HepG2 (cell line): ENCODE measurements around the gene ACTR1B. TPM values are rescaled to one million over a fixed set of nuclear protein-coding genes. Genes with fewer than 3 reads are reported as not detected.

Source experiments
- ATAC-seq: fragments of 200-7000 bp; cut with Tn5 transposase; 3 replicates; pipeline ENCODE4 v1.9.1; 2020; ENCODE audit warnings: mild to moderate bottlenecking, moderate library complexity
- BruUV-seq: library from RNA; stranded (reverse); fragments of 400-500 nt; replicated peaks from 2 replicates; lab custom pipeline; 2021; lab: Mats Ljungman, UMichigan
- CTCF ChIA-PET: fragments of 300-600 bp; formaldehyde crosslinking; extraction: SDS; loops from one replicate; lab custom pipeline; 2021; ENCODE audit warnings: low total read pairs, inconsistent platforms, low intra/inter-chr PET ratio; lab: Yijun Ruan, JAX
- POLR2A ChIA-PET: fragments of 350-600 bp; sonication (Branson Sonifier 250); formaldehyde crosslinking; loops from one replicate; lab custom pipeline; 2020; ENCODE audit warnings: antibody characterized with exemption, inconsistent platforms; lab: Yijun Ruan, JAX
- DNase-seq: peaks from one replicate; pipeline ENCODE4 v3.0.0-alpha.2; 2015; ENCODE audit warnings: low spot score
- FAIRE-seq: peaks from 3 replicates; lab custom pipeline; 2011; peaks lifted over from hg19 to GRCh38; lab: Jason Lieb, UNC
- H2AFZ ChIP-seq: one replicate; pipeline ENCODE4 v1.6.1; 2011; ENCODE audit warnings: low read length, inconsistent platforms
- H3K27ac ChIP-seq: fragments of 300-600 bp; 3 replicates; pipeline ENCODE4 v1.8.0; 2011; ENCODE audit warnings: mixed run types, mild to moderate bottlenecking, mixed read lengths, low read length, inconsistent platforms; ENCODE audit not compliant: insufficient read depth; ENCODE audit errors: extremely low read length
- H3K27me3 ChIP-seq, 2 experiments: fragments of 200-600 bp in 1 of 2; 2 replicates in 1 of 2; 3 replicates in 1 of 2; pipeline versions ENCODE4 v1.6.0 to v1.8.0; 2011; ENCODE audit warnings: low read length in 2 of 2, mild to moderate bottlenecking in 2 of 2, moderate library complexity in 2 of 2, inconsistent platforms in 1 of 2; ENCODE audit not compliant: insufficient read depth in 2 of 2, control insufficient read depth in 1 of 2
- H3K36me3 ChIP-seq, 2 experiments: fragments of 200-600 bp in 1 of 2; replicated peaks in 1 of 2; 2 replicates in 1 of 2; 3 replicates in 1 of 2; pipeline versions ENCODE4 v1.5.1 to v1.8.0; 2011; ENCODE audit warnings: low read length in 2 of 2, inconsistent platforms in 1 of 2; ENCODE audit not compliant: insufficient read depth in 2 of 2, control insufficient read depth in 1 of 2
- H3K4me1 ChIP-seq: 2 replicates; pipeline ENCODE4 v1.5.1; 2012; ENCODE audit warnings: low read length, inconsistent platforms; ENCODE audit not compliant: insufficient read depth
- H3K4me2 ChIP-seq: 2 replicates; pipeline ENCODE4 v1.6.0; 2011; ENCODE audit warnings: low read depth, low read length, inconsistent platforms
- H3K4me3 ChIP-seq, 3 experiments: fragments of 200-600 bp in 1 of 3; sonication (generic), shearing (Covaris generic) in 1 of 3; replicated peaks in 1 of 3; 2 replicates each; pipeline ENCODE4 v1.5.1; 2011 to 2016; ENCODE audit warnings: low read length in 3 of 3, inconsistent platforms in 2 of 3, low read depth in 2 of 3, mild to moderate bottlenecking in 2 of 3, control low read depth in 1 of 3, mixed read lengths in 1 of 3; ENCODE audit not compliant: insufficient read depth in 1 of 3
- H3K79me2 ChIP-seq: one replicate; pipeline ENCODE4 v1.6.1; 2011; ENCODE audit warnings: low read length, inconsistent platforms; ENCODE audit not compliant: insufficient read depth
- H3K9ac ChIP-seq: 2 replicates; pipeline ENCODE4 v1.6.0; 2011; ENCODE audit warnings: mild to moderate bottlenecking, low read depth, low read length, inconsistent platforms; ENCODE audit not compliant: insufficient read depth
- H3K9me3 ChIP-seq: 2 replicates; pipeline ENCODE4 v1.5.1; 2012; ENCODE audit warnings: mild to moderate bottlenecking, low read length
- H4K20me1 ChIP-seq: 2 replicates; pipeline ENCODE4 v1.6.0; 2011; ENCODE audit warnings: inconsistent platforms, mild to moderate bottlenecking, low read length, moderate library complexity; ENCODE audit not compliant: insufficient read depth
- ATF7-NPFF ChIP-seq: sonication (generic); formaldehyde crosslinking; IDR thresholded peaks from 2 replicates; pipeline ENCODE4 v1.8.1; 2023; ENCODE audit warnings: mild to moderate bottlenecking, low read depth, missing genetic modification reagents, moderate library complexity
- CCDC6 ChIP-seq: sonication (generic); formaldehyde crosslinking; IDR thresholded peaks from 2 replicates; pipeline ENCODE4 v1.8.1; 2022; ENCODE audit warnings: mild to moderate bottlenecking, missing genetic modification reagents, moderate library complexity
- DR1 ChIP-seq: sonication (generic); formaldehyde crosslinking; IDR thresholded peaks from 2 replicates; pipeline ENCODE4 v1.8.0; 2021; ENCODE audit warnings: mild to moderate bottlenecking, missing genetic modification reagents, inconsistent platforms
- MAX ChIP-seq: IDR thresholded peaks from 2 replicates; pipeline ENCODE4 v1.6.1; 2012; ENCODE audit warnings: inconsistent platforms
- MLXIP ChIP-seq: sonication (generic); formaldehyde crosslinking; IDR thresholded peaks from 2 replicates; pipeline ENCODE4 v1.9.0; 2021; ENCODE audit warnings: missing genetic modification reagents, borderline replicate concordance
- PATZ1 ChIP-seq: sonication (generic); formaldehyde crosslinking; IDR thresholded peaks from 2 replicates; pipeline ENCODE4 v1.4.0; 2020; ENCODE audit warnings: missing genetic modification reagents
- POLR2AphosphoS5 ChIP-seq: IDR thresholded peaks from 2 replicates; pipeline ENCODE4 v1.6.1; 2012; ENCODE audit warnings: low read depth, low read length
- ZC3H13 ChIP-seq: sonication (generic); formaldehyde crosslinking; IDR thresholded peaks from 2 replicates; pipeline ENCODE4 v1.8.1; 2023; ENCODE audit warnings: mild to moderate bottlenecking, missing genetic modification reagents, moderate library complexity
- ZNF34 ChIP-seq: sonication (generic); formaldehyde crosslinking; IDR thresholded peaks from 2 replicates; pipeline ENCODE4 v1.4.0; 2020; ENCODE audit warnings: mild to moderate bottlenecking, missing genetic modification reagents, borderline replicate concordance
- ZNF574 ChIP-seq: sonication (generic); formaldehyde crosslinking; IDR thresholded peaks from 2 replicates; pipeline ENCODE4 v1.4.0; 2020; ENCODE audit warnings: missing genetic modification reagents
- ZNF7 ChIP-seq: IDR thresholded peaks from 2 replicates; pipeline ENCODE4 v1.6.1; 2016; ENCODE audit warnings: missing biosample characterization, missing genetic modification reagents
- ZNF737 ChIP-seq: sonication (generic); formaldehyde crosslinking; IDR thresholded peaks from 2 replicates; pipeline ENCODE4 v1.5.0; 2020; ENCODE audit warnings: missing genetic modification reagents, mild to moderate bottlenecking, borderline replicate concordance
- ZNF776 ChIP-seq: sonication (generic); formaldehyde crosslinking; IDR thresholded peaks from 2 replicates; pipeline ENCODE4 v1.4.0; 2020; ENCODE audit warnings: mild to moderate bottlenecking, missing genetic modification reagents
- ZNF800 ChIP-seq: sonication (generic); formaldehyde crosslinking; IDR thresholded peaks from 2 replicates; pipeline ENCODE4 v1.4.0; 2020; ENCODE audit warnings: missing genetic modification reagents
- WGBS: methylation state at CpG from one replicate; pipeline ENCODE4 v1.1.6; 2017; ENCODE audit warnings: low lambda C conversion rate; 5-methylcytosine and 5-hydroxymethylcytosine counted together
- in situ Hi-C: cut with HindIII; loops from 2 replicates; pipeline ENCODE4 v1.10.0; 2017; ENCODE audit warnings: low pct_unique_long_range_greater_than_20kb; ENCODE audit not compliant: extremely low pct_ligation_motif_present
- intact Hi-C: fragments of 100-400 bp; cut with micrococcal nuclease; formaldehyde crosslinking; loops from one replicate; pipeline ENCODE4 v1.10.0; 2022; ENCODE audit not compliant: unreplicated experiment
- polyA plus RNA-seq, 8 experiments: library from polyadenylated mRNA; depleted of rRNA in 3 of 8; stranded (reverse) in 7 of 8; unstranded in 1 of 8; fragments of >200 nt; fragmentation: Illumina TruSeq in 4 of 8; extraction: Trizol in 4 of 8; gene quantifications; 2 replicates each; pipeline versions ENCODE4 v1.2.1 to v1.2.3, GENCODE V29; 2011 to 2016; ENCODE audit warnings: low read depth in 4 of 8, missing spikeins in 1 of 8, mixed read lengths in 1 of 8; ENCODE audit not compliant: insufficient read depth in 1 of 8
- total RNA-seq, 5 experiments: library from RNA; depleted of rRNA; stranded (reverse); fragments of >200 nt; fragmentation: Illumina TruSeq; extraction: Trizol; gene quantifications; 2 replicates each; pipeline ENCODE4 v1.2.3, GENCODE V29; 2016; ENCODE audit warnings: low read depth in 1 of 5

Gene ACTR1B
- total and polyA plus RNA-seq, 2 of the 13 experiments (the other 11 are each of a cell fraction or from before 2014, with no cell fraction given): 61.7 to 76.7 TPM

- no peak for DNase-seq
- no TSS peak for BruUV-seq
- FAIRE-seq: no peak
- Histone ChIP-seq H2AFZ (no peak overlapping the region), H3K9ac (peak overlapping the region; percentile 87), H3K9me3 (no peaks in the 10 kb centered on the region), H3K27me3 (no peaks in the 10 kb centered on the region; a peak in 1 of 5 replicates), H3K4me3 (peak overlapping the region; percentile 80 to 96 (median 87)), H3K79me2 (peaks cover 20% of the 10 kb centered on the region), H3K27ac (peak overlapping the region; percentile 90), H3K36me3 (peaks cover 9 to 16% of the 10 kb centered on the region in 2 experiments), H3K4me2 (peak overlapping the region; percentile 92), H3K4me1 (peaks cover 44% of the 10 kb centered on the region), H4K20me1 (peaks cover 9% of the 10 kb centered on the region; the same call in 1 of the 2 replicates)
- ChIA-PET CTCF (interaction anchor here (1.2 to 2.6 kb wide), 2 partner anchors 34 to 73 kb away, joined by 4 to 10 read pairs; no protein-coding TSS in a partner anchor), POLR2A (interaction anchor here (0.6 to 8.2 kb wide), 9 partner anchors 9 to 1596 kb away, joined by 3 to 298 read pairs (median 5); partner anchors contain the start of genes ANKRD36B and COX5B)
- 0% methylated on average over 14 of the region's 46 CpGs for WGBS
- in situ Hi-C loops (loop anchor here (5.0 to 25.0 kb wide), 2 partner anchors 76 to 1601 kb away; partner anchors contain the start of gene ANKRD36B), intact Hi-C loops (loop anchor here (2.0 kb wide), 1 partner anchor 17 kb away; the partner anchor contains the start of gene COX5B)
- no peak for ATAC-seq
- TF ChIP-seq ZNF574 (CRISPR knock-in tag) (no peak), POLR2AphosphoS5 (peak; percentile 26; the same call in 1 of the 2 replicates), MLXIP (CRISPR knock-in tag) (no peak), ZNF776 (0 out of 2 replicates have a peak, but pooled peaks have one; percentile 8), ZC3H13 (0 out of 2 replicates have a peak, but pooled peaks have one; percentile 20), ZNF800 (CRISPR knock-in tag) (no peak), MAX (0 out of 2 replicates have a peak, but pooled peaks have one; percentile 27), PATZ1 (peak; percentile 61; the same call in 1 of the 2 replicates), ZNF34 (CRISPR knock-in tag) (no peak), DR1 (CRISPR knock-in tag) (no peak), ATF7-NPFF (CRISPR knock-in tag) (peak; percentile 40; the same call in 1 of the 2 replicates), ZNF737 (CRISPR knock-in tag) (no peak), CCDC6 (CRISPR knock-in tag) (peak; percentile 69; the same call in 1 of the 2 replicates), ZNF7 (no peak)
Measured at GRCh38 chr2:97663626-97663961, 250 bp downstream of the ACTR1B start.
